Measurements from ENCODE around the gene AQP1. TPM values are rescaled to one million over a fixed set of nuclear protein-coding genes. Genes with fewer than 3 reads are reported as not detected.

Gene AQP1
- total RNA-seq, 4 donors from 2014 or later = 81.9 to 149 (median 113) TPM

- Histone ChIP-seq H3K4me1 (peaks cover 26 to 29% of the 10 kb centered on the region in 2 donors), H3K36me3 (no peaks in the 10 kb centered on the region), H3K27ac (peak overlapping the region; percentile 27 to 67 (median 65)), H3K4me3 (no peak overlapping the region), H3K9me3 (no peaks in the 10 kb centered on the region), H3K27me3 (no peaks in the 10 kb centered on the region)
- peak in 1 of 2 donors; percentile 21 for DNase-seq
- intact Hi-C loops (cut with DNase I; ENCODE audit: low total_unique reads) = no loop called here
- in situ Hi-C loops (cut with MboI; ENCODE audit: low sequenced_read_pairs in 4 of 4) = no loop called here
- TF ChIP-seq POLR2A (IDR thresholded peaks at IDR 0.05) (no peak), CTCF (IDR thresholded peaks at IDR 0.05 in 4 of 5, conservative IDR thresholded peaks at IDR 0.05 in 1 of 5) (no peak)
- peak in 1 of 2 donors; percentile 29 for ATAC-seq
Observed at GRCh38 chr7:30918676-30919075, 7.0 kb downstream of the AQP1 start.

GRCh38 chr7:30920021-30920583 lies 8.4 kb downstream of the AQP1 start:
- Histone ChIP-seq H3K4me3 (no peak overlapping the region), H3K36me3 (no peaks in the 10 kb centered on the region), H3K9me3 (no peaks in the 10 kb centered on the region), H3K27ac (peak overlapping the region; percentile 22 to 68 (median 65)), H3K27me3 (no peaks in the 10 kb centered on the region), H3K4me1 (peaks cover 26 to 29% of the 10 kb centered on the region in 2 donors)
- TF ChIP-seq POLR2A (IDR thresholded peaks at IDR 0.05) = no peak
- no peak for TF ChIP-seq CTCF (IDR thresholded peaks at IDR 0.05 in 4 of 5, conservative IDR thresholded peaks at IDR 0.05 in 1 of 5)
- ATAC-seq (no peak), DNase-seq (peak in 1 of 2 donors; percentile 11)
- intact Hi-C loops (cut with DNase I; ENCODE audit: low total_unique reads) (no loop called here), in situ Hi-C loops (cut with MboI; ENCODE audit: low sequenced_read_pairs in 4 of 4) (no loop called here)

- peak in 1 of 2 donors; percentile 43 for DNase-seq
- ATAC-seq = peak; percentile 70 to 81
Observed at GRCh38 chr7:30920584-30921539, 9.2 kb downstream of the AQP1 start.

More at GRCh38 chr7:30920584-30921539, 9.2 kb downstream of the AQP1 start:
- in situ Hi-C loops (cut with MboI; ENCODE audit: low sequenced_read_pairs in 4 of 4) (no loop called here), intact Hi-C loops (cut with DNase I; ENCODE audit: low total_unique reads) (no loop called here)
- Histone ChIP-seq H3K27ac (peak overlapping the region; percentile 22 to 68 (median 65)), H3K36me3 (no peaks in the 10 kb centered on the region), H3K4me3 (no peak overlapping the region), H3K4me1 (peaks cover 26 to 29% of the 10 kb centered on the region in 2 donors), H3K9me3 (no peaks in the 10 kb centered on the region), H3K27me3 (no peaks in the 10 kb centered on the region)
- no peak for TF ChIP-seq CTCF (IDR thresholded peaks at IDR 0.05 in 4 of 5, conservative IDR thresholded peaks at IDR 0.05 in 1 of 5)
- no peak for TF ChIP-seq POLR2A (IDR thresholded peaks at IDR 0.05)

All from gastrocnemius medialis (tissue), 4 donors.